HL-60 (cell line): Measurements from ENCODE around the gene TMIE.

Experiments
- DNase-seq, 2 experiments: peaks; one replicate each; pipeline ENCODE4 v3.0.0-alpha.2; 2010 to 2020; ENCODE audit warnings: low read depth in 1 of 2, low spot score in 1 of 2
- H3K27ac ChIP-seq: fragments of 250-450 bp; sonication (Bioruptor Pico); replicated peaks from 2 replicates; pipeline ENCODE4 v1.5.1; 2020; ENCODE audit warnings: mild to moderate bottlenecking, moderate library complexity
- H3K27me3 ChIP-seq: fragments of 250-450 bp; sonication (Bioruptor Pico); 2 replicates; pipeline ENCODE4 v1.5.1; 2021; ENCODE audit warnings: mild to moderate bottlenecking, moderate library complexity; ENCODE audit not compliant: insufficient read depth, poor library complexity, severe bottlenecking
- H3K4me3 ChIP-seq: replicated peaks from 2 replicates; pipeline ENCODE4 v1.5.1; 2011; ENCODE audit warnings: mild to moderate bottlenecking, control low read depth, low read length; ENCODE audit not compliant: insufficient read depth
- CTCF ChIP-seq: IDR thresholded peaks from one replicate; pipeline ENCODE4 v1.5.1; 2011; ENCODE audit warnings: low read length, control low read depth, inconsistent platforms; ENCODE audit not compliant: insufficient read depth
- GABPA ChIP-seq: IDR thresholded peaks from 2 replicates; pipeline ENCODE4 v1.6.1; 2012; ENCODE audit warnings: low read depth
- POLR2AphosphoS5 ChIP-seq: IDR thresholded peaks from 2 replicates; pipeline ENCODE4 v1.6.1; 2012; ENCODE audit warnings: low read depth
- REST ChIP-seq: IDR thresholded peaks from 2 replicates; pipeline ENCODE4 v1.6.1; 2012; ENCODE audit warnings: low read depth; ENCODE audit not compliant: insufficient replicate concordance
- SPI1 ChIP-seq: IDR thresholded peaks from 2 replicates; pipeline ENCODE4 v1.6.1; 2012; ENCODE audit warnings: low read depth, mild to moderate bottlenecking, borderline replicate concordance

Gene TMIE

GRCh38 chr3:46661776-46662766, 39.1 kb upstream of the TMIE start:
- Histone ChIP-seq H3K4me3 (no peak overlapping the region), H3K27me3 (no peaks in the 10 kb centered on the region), H3K27ac (no peak overlapping the region)
- no peak for DNase-seq
- no peak for TF ChIP-seq REST
- no peak for TF ChIP-seq GABPA
- TF ChIP-seq POLR2AphosphoS5 = no peak
- no peak for TF ChIP-seq SPI1
- no peak for TF ChIP-seq CTCF

- Histone ChIP-seq H3K27me3 (no peaks in the 10 kb centered on the region), H3K4me3 (no peak overlapping the region), H3K27ac (no peak overlapping the region)
- no peak for DNase-seq
- TF ChIP-seq POLR2AphosphoS5 (no peak), GABPA (no peak), SPI1 (no peak), CTCF (no peak), REST (no peak)
Observed at GRCh38 chr3:46662771-46663551, 38.2 kb upstream of the TMIE start.

GRCh38 chr3:46663591-46664135, 37.5 kb upstream of the TMIE start:
- no peaks in the 10 kb centered on the region for H3K27me3 ChIP-seq
- DNase-seq = no peak
- no peak overlapping the region for H3K27ac ChIP-seq
- H3K4me3 ChIP-seq = no peak overlapping the region
- no peak for TF ChIP-seq POLR2AphosphoS5
- no peak for TF ChIP-seq CTCF
- TF ChIP-seq SPI1 = no peak
- TF ChIP-seq REST = no peak
